ENCODE measurements around the gene MCTP1. TPM values are rescaled to one million over a fixed set of nuclear protein-coding genes. Genes with fewer than 3 reads are reported as not detected.

The MCTP1 gene
- total and polyA plus RNA-seq, 2 of the 8 experiments (the other 6 are each of a cell fraction or from before 2014, with no cell fraction given) = 0.56 to 3.4 TPM

GRCh38 chr5:95332158-95332557, 47.3 kb upstream of the MCTP1 start (continued):
- TF ChIP-seq RXRA (IDR thresholded peaks at IDR 0.05; ENCODE audit: insufficient read depth, low read depth, low read length) (no peak), CREB1 (IDR thresholded peaks at IDR 0.05) (no peak), USF2 (IDR thresholded peaks at IDR 0.05; ENCODE audit: low read length) (no peak), PHF8 (conservative IDR thresholded peaks at IDR 0.05; ENCODE audit: low read depth, low read length) (no peak), HDAC2 (IDR thresholded peaks at IDR 0.05; ENCODE audit: borderline replicate concordance in 1 of 2, low read depth in 2 of 2, low read length in 2 of 2) (no peak), EP300 (IDR thresholded peaks at IDR 0.05; ENCODE audit: borderline replicate concordance in 1 of 2, low read depth in 2 of 2, low read length in 2 of 2) (no peak), MAX (IDR thresholded peaks at IDR 0.05) (no peak)

Data from H1 (cell line).